ENCODE measurements around the gene ZFPM1.

The ZFPM1 gene

GRCh38 chr16:88418869-88419268 lies 34.2 kb upstream of the ZFPM1 start:
- H3K4me3 ChIP-seq (replicated peaks; ENCODE audit: insufficient read depth, low read length): no peak overlapping the region
- DNase-seq (ENCODE audit: low read depth in 1 of 2, low spot score in 1 of 2): no peak
- no peak overlapping the region for H3K27ac ChIP-seq (replicated peaks)
- TF ChIP-seq GABPA (IDR thresholded peaks at IDR 0.05; ENCODE audit: low read depth): no peak
- TF ChIP-seq SPI1 (IDR thresholded peaks at IDR 0.05; ENCODE audit: borderline replicate concordance, low read depth): no peak
- no peak for TF ChIP-seq REST (IDR thresholded peaks at IDR 0.05; ENCODE audit: insufficient replicate concordance, low read depth)
- no peaks in the 10 kb centered on the region for H3K27me3 ChIP-seq (ENCODE audit: insufficient read depth, poor library complexity, severe bottlenecking)

GRCh38 chr16:88419790-88420189 lies 33.3 kb upstream of the ZFPM1 start:
- H3K4me3 ChIP-seq (replicated peaks; ENCODE audit: insufficient read depth, low read length): no peak overlapping the region
- no peak for DNase-seq (ENCODE audit: low read depth in 1 of 2, low spot score in 1 of 2)
- H3K27me3 ChIP-seq (ENCODE audit: insufficient read depth, poor library complexity, severe bottlenecking): no peaks in the 10 kb centered on the region
- TF ChIP-seq POLR2AphosphoS5 (IDR thresholded peaks at IDR 0.05; ENCODE audit: low read depth): no peak
- TF ChIP-seq REST (IDR thresholded peaks at IDR 0.05; ENCODE audit: insufficient replicate concordance, low read depth): no peak
- no peak for TF ChIP-seq SPI1 (IDR thresholded peaks at IDR 0.05; ENCODE audit: borderline replicate concordance, low read depth)
- TF ChIP-seq GABPA (IDR thresholded peaks at IDR 0.05; ENCODE audit: low read depth): no peak
- no peak for TF ChIP-seq CTCF (IDR thresholded peaks at IDR 0.05; ENCODE audit: insufficient read depth, low read length)
- H3K27ac ChIP-seq (replicated peaks): no peak overlapping the region

- H3K4me3 ChIP-seq (replicated peaks; ENCODE audit: insufficient read depth, low read length): no peak overlapping the region
- no peaks in the 10 kb centered on the region for H3K27me3 ChIP-seq (ENCODE audit: insufficient read depth, poor library complexity, severe bottlenecking)
- DNase-seq (ENCODE audit: low read depth in 1 of 2, low spot score in 1 of 2): no peak
- TF ChIP-seq POLR2AphosphoS5 (IDR thresholded peaks at IDR 0.05; ENCODE audit: low read depth): no peak
- no peak for TF ChIP-seq REST (IDR thresholded peaks at IDR 0.05; ENCODE audit: insufficient replicate concordance, low read depth)
- no peak for TF ChIP-seq GABPA (IDR thresholded peaks at IDR 0.05; ENCODE audit: low read depth)
- TF ChIP-seq CTCF (IDR thresholded peaks at IDR 0.05; ENCODE audit: insufficient read depth, low read length): no peak
- no peak overlapping the region for H3K27ac ChIP-seq (replicated peaks)
Measured at GRCh38 chr16:88420496-88420895, 32.6 kb upstream of the ZFPM1 start.

- no peak for DNase-seq (ENCODE audit: low read depth in 1 of 2, low spot score in 1 of 2)
- H3K27me3 ChIP-seq (ENCODE audit: insufficient read depth, poor library complexity, severe bottlenecking): no peaks in the 10 kb centered on the region
- no peak for TF ChIP-seq REST (IDR thresholded peaks at IDR 0.05; ENCODE audit: insufficient replicate concordance, low read depth)
- TF ChIP-seq SPI1 (IDR thresholded peaks at IDR 0.05; ENCODE audit: borderline replicate concordance, low read depth): no peak
- TF ChIP-seq POLR2AphosphoS5 (IDR thresholded peaks at IDR 0.05; ENCODE audit: low read depth): no peak
- TF ChIP-seq CTCF (IDR thresholded peaks at IDR 0.05; ENCODE audit: insufficient read depth, low read length): no peak
- no peak for TF ChIP-seq GABPA (IDR thresholded peaks at IDR 0.05; ENCODE audit: low read depth)
- H3K27ac ChIP-seq (replicated peaks): no peak overlapping the region
- H3K4me3 ChIP-seq (replicated peaks; ENCODE audit: insufficient read depth, low read length): no peak overlapping the region
Measured at GRCh38 chr16:88421301-88421700, 31.8 kb upstream of the ZFPM1 start.

Data from HL-60 (cell line).